Epidermal melanocyte (primary cell): ENCODE results near the gene PPM1A.

ENCODE experiments used
- DNase-seq: peaks from one replicate; pipeline ENCODE4 v3.0.0; 2011; ENCODE audit warnings: low spot score; ENCODE audit not compliant: insufficient read length

The PPM1A gene

GRCh38 chr14:60265163-60265562 is 16.1 kb downstream of the PPM1A start:
- DNase-seq = no peak

DNA sequence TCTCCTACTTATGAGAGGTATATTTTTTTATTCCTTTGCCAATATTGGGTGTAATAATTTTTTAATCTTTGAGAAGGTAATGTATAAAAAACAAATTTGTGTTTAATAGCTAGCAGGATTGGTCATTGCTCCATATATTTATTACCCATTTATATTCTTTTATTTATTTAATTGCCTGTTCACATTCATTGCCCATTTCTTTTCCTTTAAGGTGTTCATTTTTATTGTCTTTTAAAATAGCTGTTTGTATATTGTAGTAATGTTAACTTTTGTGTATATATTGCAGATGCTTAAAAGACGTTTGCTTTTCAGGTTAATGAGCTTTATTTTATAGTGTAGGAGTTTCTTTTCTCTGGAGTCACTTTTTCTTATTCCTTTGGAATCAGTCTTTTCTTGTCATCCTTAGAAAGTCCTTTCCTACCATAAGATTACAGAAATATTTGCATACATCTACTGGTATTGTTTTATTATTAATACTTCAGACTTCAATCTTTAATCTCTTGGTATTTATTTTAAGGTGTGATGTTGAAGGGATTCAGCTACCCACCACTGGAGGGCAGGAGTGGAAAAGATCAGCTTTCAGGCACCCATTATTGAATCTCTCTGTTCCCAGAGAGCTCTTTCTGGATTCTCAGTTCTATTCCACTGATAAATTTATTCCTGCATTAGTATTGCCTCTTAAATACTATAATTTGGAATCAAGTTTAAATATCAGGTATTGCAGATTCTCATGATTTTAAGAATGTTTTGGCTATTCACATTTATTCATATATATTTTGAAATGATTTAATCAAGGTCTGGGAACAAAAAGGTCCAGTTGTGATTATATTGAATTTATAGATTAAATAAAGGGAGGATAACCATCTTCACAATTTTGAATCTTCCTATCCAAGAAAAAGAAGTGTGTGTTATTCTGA is 17.3 kb downstream of the PPM1A start:
- DNase-seq = no peak

DNA sequence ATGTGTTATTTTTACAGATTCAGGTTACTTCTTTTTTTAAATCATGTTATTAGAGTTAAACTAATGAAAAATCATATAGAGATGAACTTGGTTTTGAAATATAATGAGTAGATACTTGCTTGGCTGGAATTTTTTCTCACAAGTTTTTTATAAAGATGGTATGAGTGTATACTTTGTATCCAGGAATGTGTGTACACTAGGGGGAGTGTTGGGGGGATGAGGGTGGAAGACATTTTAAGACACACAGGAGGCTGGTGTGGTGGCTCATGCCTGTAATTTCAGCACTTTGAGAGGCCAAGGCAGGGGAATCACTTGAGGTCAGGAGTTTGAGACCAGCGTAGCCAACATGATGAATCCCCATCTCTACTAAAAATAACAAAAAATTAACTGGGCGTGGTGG is 23.2 kb downstream of the PPM1A start:
- DNase-seq = no peak

- DNase-seq = no peak
Observed at GRCh38 chr14:60273956-60274355, 24.9 kb downstream of the PPM1A start.

- DNase-seq = no peak
Observed at GRCh38 chr14:60274448-60274847, 25.4 kb downstream of the PPM1A start.

GRCh38 chr14:60275932-60276331 is 26.9 kb downstream of the PPM1A start:
- DNase-seq = no peak

GRCh38 chr14:60276347-60276746 is 27.3 kb downstream of the PPM1A start:
- no peak for DNase-seq

- DNase-seq = no peak
Observed at GRCh38 chr14:60277605-60278190, 28.7 kb downstream of the PPM1A start.

- no peak for DNase-seq
Observed at GRCh38 chr14:60278350-60278749, 29.3 kb downstream of the PPM1A start.

GRCh38 chr14:60287452-60287851 is 38.4 kb downstream of the PPM1A start:
- no peak for DNase-seq

DNA sequence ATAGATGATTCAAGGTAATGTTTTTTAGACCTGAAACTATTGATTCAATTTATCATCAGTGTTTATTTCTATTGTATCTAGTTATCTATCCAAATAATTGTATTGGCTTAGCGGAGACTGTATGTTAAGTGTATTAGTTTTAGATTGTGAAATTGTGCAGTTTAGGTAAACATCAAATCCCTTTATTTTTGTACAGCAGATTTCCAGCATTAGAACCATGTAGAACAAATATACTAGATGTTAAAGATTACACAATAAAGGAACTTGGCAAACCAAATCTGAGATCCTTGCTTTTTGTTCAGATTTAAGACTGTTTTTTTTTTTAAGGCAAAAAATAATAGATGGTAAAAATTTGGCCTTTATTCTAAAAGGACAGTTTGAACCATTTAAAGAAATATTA is 39.3 kb downstream of the PPM1A start:
- DNase-seq = no peak

- no peak for DNase-seq
Observed at GRCh38 chr14:60294411-60295069, 45.5 kb downstream of the PPM1A start.

DNA sequence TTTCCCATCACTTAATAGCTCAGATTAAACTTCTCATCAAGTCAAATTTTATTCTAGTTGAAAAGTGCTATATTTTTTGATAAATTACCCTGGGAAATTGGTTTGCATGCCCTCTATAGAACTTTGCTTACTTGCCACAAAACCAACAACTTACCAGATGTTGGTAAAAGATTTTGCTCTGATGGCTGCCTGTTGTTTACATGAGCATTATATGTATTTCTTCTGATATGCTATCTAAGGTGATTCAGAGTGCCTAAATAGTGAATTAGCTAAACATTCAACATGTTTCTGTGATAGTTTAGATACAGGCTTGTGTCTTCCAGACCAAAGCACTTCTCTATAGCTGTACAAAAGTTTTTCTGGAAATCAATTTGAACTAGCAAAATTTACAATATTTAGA is 51.0 kb downstream of the PPM1A start:
- DNase-seq = no peak

GRCh38 chr14:60301685-60302084 is 52.7 kb downstream of the PPM1A start:
- no peak for DNase-seq

DNA sequence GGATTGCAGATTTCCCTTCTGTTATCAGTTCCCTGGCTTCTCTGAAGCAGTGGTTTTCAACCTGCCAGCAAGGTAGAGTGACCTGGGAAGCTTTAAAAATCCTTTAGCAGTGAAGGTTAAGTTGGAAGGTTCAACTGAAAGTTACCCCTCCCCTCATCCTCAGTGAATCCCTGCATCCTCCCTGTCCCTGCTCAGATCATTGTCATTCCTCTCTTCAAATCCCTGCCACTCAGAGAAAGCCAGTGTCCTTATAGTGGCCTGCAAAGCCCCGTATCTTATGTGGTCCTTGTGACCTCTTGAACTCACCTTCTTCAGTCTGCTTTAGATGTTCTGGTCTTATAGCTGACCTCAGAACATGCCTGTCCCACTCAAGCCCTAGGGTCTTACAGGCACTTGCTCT is 53.6 kb downstream of the PPM1A start:
- no peak for DNase-seq

GRCh38 chr14:60303745-60304144 is 54.7 kb downstream of the PPM1A start:
- DNase-seq = no peak

- DNase-seq = no peak
Observed at GRCh38 chr14:60304509-60304908, 55.5 kb downstream of the PPM1A start.

DNA sequence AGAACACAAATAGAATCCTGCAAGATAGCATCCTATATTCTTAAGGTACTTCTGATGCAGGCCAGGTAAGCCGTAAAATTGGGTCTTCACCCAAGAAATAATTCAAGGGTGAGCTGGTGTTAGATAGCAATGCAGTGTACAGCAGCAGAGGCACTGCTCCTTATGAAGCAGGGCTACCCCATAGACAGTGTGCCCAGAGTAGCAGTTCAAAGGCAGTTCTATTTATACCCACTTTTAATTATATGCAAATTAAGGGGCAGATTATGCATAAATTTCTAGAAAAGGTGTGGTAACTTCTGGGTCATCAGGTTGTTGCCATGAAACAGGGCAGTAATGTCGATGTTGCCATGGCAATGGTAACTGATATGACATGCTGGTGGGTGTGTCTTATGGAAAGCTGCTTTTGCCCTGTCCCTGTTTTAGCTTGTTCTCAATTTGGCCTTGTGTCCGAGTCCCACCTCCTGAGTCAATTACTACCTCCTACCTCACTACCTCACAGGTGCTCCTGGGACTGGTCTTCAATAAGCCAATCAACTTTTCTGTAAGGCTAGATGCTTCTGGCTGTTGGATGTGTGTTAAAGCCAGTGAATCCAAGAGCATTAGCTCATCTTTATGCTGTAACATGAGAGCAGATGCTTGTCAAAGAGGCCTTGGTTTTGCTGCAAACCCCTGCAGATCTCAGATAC is 61.0 kb downstream of the PPM1A start:
- DNase-seq = no peak

DNA sequence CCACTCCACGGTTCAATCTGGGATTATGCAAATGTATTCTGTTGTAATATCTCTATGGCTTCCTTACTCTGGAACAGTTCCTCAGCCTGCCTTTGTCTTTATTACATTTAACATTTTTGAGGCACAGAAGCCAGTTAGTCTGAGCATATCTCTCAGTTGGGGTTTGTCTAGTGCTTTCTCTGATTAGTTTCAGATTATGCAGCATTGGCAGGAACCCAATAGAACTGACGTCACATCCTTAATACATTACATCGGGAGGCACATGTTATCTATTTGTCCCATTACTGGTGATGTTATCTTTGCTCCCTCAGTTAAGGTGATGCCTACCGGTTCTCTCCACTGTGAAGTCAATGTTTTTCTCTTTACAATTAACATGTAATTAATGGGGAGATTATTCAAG is 62.4 kb downstream of the PPM1A start:
- DNase-seq = no peak

GRCh38 chr14:60313093-60313492 is 64.1 kb downstream of the PPM1A start:
- no peak for DNase-seq

- no peak for DNase-seq
Observed at GRCh38 chr14:60315196-60315990, 66.4 kb downstream of the PPM1A start.
